Epithelial cell of proximal tubule (primary cell): ENCODE results near the gene MAP2K7. TPM values are rescaled to one million over a fixed set of nuclear protein-coding genes. Genes with fewer than 3 reads are reported as not detected.
"Not testable (repeated sequence)": the region's sequence is repeated elsewhere in the genome, so short reads cannot be mapped to it uniquely, and the experiment has no call there.

Experiments used
- DNase-seq: peaks from one replicate; pipeline ENCODE4 v3.0.0-alpha.2; 2011; ENCODE audit warnings: low read depth
- H3K4me3 ChIP-seq: 2 replicates; pipeline ENCODE4 v1.5.1; 2011; ENCODE audit warnings: low read depth, mild to moderate bottlenecking, low read length
- CTCF ChIP-seq: conservative IDR thresholded peaks from 2 replicates; pipeline ENCODE4 v1.5.1; 2012; ENCODE audit warnings: low read depth, mild to moderate bottlenecking, low read length
- total RNA-seq: library from RNA; depleted of rRNA; stranded (reverse); fragments of >200 nt; gene quantifications from 2 replicates; pipeline ENCODE4 v1.2.3, GENCODE V29; 2015

The MAP2K7 gene
- total RNA-seq = 7.6 and 14.6 TPM in 2 replicates

GRCh38 chr19:7903244-7904073 is at the start of gene MAP2K7:
TSS of gene MAP2K7 (plus strand) at chr19:7903877. CDS start at chr19:7903945, 68 bp downstream.
- peak; percentile 39 for TF ChIP-seq CTCF
- peak; percentile 76 for DNase-seq

DNA sequence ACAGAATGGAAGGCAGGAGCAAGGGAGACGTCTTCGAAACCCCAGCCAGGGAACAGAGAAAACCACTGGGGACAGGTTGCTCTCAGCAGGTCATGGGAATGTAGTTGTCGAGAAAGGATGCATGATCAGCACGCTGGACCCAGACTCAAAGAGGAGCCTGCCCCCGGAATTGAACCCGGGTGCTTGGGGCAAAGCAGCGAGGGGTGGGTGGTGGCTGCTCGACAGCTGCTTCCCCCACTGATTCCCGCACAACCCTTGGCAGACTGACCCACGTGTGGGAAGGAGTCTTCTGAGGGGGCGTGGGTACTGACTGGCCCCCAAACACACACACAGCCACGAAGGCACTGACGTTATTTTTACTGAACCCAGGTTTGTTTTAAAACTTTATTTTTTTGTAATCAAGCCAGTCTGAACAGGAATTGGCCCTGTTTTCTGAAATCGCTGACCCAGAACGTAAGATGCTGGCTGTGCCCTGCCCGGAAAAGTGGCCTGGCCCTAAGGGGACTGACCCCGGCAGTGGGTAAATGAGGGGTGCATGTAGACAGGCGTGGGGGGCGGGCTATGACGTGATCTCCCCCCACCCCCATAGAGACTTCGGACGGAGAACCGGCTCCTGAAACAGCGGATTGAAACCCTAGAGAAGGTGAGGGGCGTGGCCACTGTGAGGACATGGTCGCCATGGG is 48.1 kb upstream of the MAP2K7 start:
- no peak overlapping the region for H3K4me3 ChIP-seq
- no peak for DNase-seq
- TF ChIP-seq CTCF = no peak

More at GRCh38 chr19:7903244-7904073, at the start of gene MAP2K7:
- peak within 1 kb of the TSS; percentile 94 for H3K4me3 ChIP-seq

DNA sequence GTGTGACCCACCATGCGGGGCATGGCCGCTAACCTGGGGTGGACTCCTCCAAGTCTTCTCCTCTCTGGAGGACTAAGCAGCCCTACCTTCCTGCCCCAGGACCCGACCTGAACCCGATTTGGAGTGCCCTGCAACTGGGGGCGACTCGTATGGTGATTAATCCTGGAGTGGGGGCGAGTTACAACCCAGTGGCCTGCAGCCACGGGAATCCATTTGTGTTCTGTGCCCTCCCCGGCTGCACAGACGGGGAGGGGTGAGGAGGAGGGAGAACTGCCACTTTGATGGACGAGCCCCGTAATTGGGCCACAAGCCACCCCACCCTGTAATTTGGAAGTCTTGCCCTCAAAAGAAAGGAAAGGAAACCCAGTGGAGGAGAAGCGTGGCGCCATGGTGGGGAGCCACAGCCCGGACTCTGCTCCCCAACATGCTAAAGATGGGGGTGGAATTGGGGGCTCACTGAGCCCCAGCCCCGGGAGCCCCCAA is 47.5 kb upstream of the MAP2K7 start:
- TF ChIP-seq CTCF = no peak
- no peak overlapping the region for H3K4me3 ChIP-seq
- no peak for DNase-seq

GRCh38 chr19:7856679-7857663 is 46.7 kb upstream of the MAP2K7 start:
- DNase-seq = no peak
- no peak for TF ChIP-seq CTCF
- no peak overlapping the region for H3K4me3 ChIP-seq

- no peak overlapping the region for H3K4me3 ChIP-seq
- DNase-seq = no peak
- TF ChIP-seq CTCF = no peak
Observed at GRCh38 chr19:7857727-7858108, 46.0 kb upstream of the MAP2K7 start.

DNA sequence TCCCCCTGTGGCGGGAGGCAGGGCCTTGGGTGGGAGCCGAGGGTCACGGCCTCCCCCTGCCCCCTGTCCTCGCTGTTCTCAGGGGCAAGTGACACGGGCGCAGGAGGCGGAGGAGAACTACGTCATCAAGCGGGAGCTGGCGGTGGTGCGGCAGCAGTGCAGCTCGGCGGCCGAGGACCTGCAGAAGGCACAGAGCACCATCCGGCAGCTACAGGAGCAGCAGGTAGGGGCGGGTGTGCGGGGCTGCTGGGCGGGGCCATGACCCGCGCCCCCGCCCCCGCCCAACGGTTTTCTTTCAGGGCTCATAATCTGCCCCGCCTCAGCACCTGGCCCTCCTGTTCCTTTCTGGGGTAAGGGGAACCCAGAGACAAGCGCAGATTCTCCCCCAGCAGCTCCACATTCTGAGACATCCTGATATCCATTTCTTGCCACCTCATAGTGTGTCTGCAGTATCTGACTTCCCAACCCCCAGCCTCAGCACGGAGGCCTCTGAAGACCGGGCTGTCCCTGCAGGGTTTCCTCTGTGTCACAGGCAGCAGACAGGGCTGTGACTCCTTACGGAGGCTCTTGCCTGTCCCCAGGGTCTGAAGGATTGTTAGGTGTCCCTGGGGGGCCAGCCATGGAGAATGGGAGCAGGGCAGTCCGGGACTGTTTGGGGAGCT is 45.4 kb upstream of the MAP2K7 start:
- H3K4me3 ChIP-seq = no peak overlapping the region
- DNase-seq = no peak
- TF ChIP-seq CTCF = no peak

DNA sequence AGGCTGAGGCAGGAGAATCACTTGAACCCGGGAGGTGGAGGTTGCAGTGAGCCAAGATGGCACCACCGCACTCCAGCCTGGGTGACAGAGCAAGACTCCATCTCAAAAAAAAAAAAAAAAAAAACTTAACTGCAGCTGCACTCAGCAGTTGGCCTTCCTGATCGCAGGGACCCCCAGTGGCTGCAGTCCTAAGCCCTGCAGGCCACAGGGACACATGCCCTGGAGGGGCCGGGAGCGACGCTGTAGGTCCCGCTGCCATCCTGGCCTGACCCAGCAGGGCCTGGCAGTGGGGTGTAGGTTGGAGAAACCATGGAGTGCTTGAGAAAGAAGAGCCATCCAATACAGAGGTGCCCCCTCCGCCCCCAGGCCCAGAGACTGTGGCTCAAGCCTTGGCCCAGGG is 44.6 kb upstream of the MAP2K7 start:
- not testable (repeated sequence) for H3K4me3 ChIP-seq, DNase-seq
